RWPE1 (cell line): ENCODE measurements around the gene TPSAB1.

Source experiments
- CTCF ChIA-PET: fragments of 350-600 bp; sonication (Branson Sonifier 250); formaldehyde crosslinking; extraction: SDS; loops from one replicate; lab custom pipeline; 2021; lab: Yijun Ruan, JAX
- POLR2A ChIA-PET: fragments of 400-600 bp; formaldehyde crosslinking; extraction: SDS; loops from one replicate; lab custom pipeline; 2020; ENCODE audit warnings: antibody characterized with exemption; ENCODE audit not compliant: low non-redundant PET; lab: Yijun Ruan, JAX
- DNase-seq: peaks from one replicate; pipeline ENCODE4 v3.0.0; 2012; ENCODE audit warnings: low spot score
- H3K27ac ChIP-seq: fragments of 450-650 bp; 2 replicates; pipeline ENCODE4 v1.5.1; 2017
- CTCF ChIP-seq: fragments of 450-650 bp; conservative IDR thresholded peaks from 2 replicates; pipeline ENCODE4 v1.5.1; 2017; ENCODE audit warnings: low read depth, mild to moderate bottlenecking

The TPSAB1 gene

GRCh38 chr16:1288813-1289476, 48.4 kb downstream of the TPSAB1 start:
- CTCF ChIA-PET: no interaction called here
- no peak overlapping the region for H3K27ac ChIP-seq
- no peak for TF ChIP-seq CTCF
- no peak for DNase-seq
- POLR2A ChIA-PET: no interaction called here

GRCh38 chr16:1289477-1289866, 49.0 kb downstream of the TPSAB1 start:
- DNase-seq: no peak
- POLR2A ChIA-PET: no interaction called here
- CTCF ChIA-PET: no interaction called here
- no peak for TF ChIP-seq CTCF
- H3K27ac ChIP-seq: no peak overlapping the region

GRCh38 chr16:1290063-1290501, 49.6 kb downstream of the TPSAB1 start:
- CTCF ChIA-PET: no interaction called here
- POLR2A ChIA-PET: no interaction called here
- no peak overlapping the region for H3K27ac ChIP-seq
- DNase-seq: no peak
- TF ChIP-seq CTCF: no peak

- no peak for DNase-seq
- no peak for TF ChIP-seq CTCF
- ChIA-PET POLR2A (no interaction called here), CTCF (interaction anchor here (0.6 kb wide), 1 partner anchor 314 kb away, joined by 3 read pairs; no protein-coding TSS in a partner anchor)
- no peak overlapping the region for H3K27ac ChIP-seq
Measured at GRCh38 chr16:1290860-1291575, 50.5 kb downstream of the TPSAB1 start.

GRCh38 chr16:1291576-1291974, 51.1 kb downstream of the TPSAB1 start:
- no peak for TF ChIP-seq CTCF
- DNase-seq: no peak
- no peak overlapping the region for H3K27ac ChIP-seq
- ChIA-PET CTCF (no interaction called here), POLR2A (no interaction called here)
